ENCODE measurements around the gene FCAR. TPM values are rescaled to one million over a fixed set of nuclear protein-coding genes. Genes with fewer than 3 reads are reported as not detected.

FCAR gene
- total RNA-seq, 1 donor: not detected

- TF ChIP-seq, protein P1, sequence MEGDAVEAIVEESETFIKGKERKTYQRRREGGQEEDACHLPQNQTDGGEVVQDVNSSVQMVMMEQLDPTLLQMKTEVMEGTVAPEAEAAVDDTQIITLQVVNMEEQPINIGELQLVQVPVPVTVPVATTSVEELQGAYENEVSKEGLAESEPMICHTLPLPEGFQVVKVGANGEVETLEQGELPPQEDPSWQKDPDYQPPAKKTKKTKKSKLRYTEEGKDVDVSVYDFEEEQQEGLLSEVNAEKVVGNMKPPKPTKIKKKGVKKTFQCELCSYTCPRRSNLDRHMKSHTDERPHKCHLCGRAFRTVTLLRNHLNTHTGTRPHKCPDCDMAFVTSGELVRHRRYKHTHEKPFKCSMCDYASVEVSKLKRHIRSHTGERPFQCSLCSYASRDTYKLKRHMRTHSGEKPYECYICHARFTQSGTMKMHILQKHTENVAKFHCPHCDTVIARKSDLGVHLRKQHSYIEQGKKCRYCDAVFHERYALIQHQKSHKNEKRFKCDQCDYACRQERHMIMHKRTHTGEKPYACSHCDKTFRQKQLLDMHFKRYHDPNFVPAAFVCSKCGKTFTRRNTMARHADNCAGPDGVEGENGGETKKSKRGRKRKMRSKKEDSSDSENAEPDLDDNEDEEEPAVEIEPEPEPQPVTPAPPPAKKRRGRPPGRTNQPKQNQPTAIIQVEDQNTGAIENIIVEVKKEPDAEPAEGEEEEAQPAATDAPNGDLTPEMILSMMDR (IDR thresholded peaks at IDR 0.05; ENCODE audit: insufficient read depth, low read length): no peak
- H3K4me3 ChIP-seq (ENCODE audit: low read depth, low read length): no peak overlapping the region
- DNase-seq (ENCODE audit: low read depth): no peak
These were observed 2.3 kb upstream of the FCAR start for GRCh38 chr19:54871696-54872095.

- H3K4me3 ChIP-seq (ENCODE audit: low read depth, low read length): no peak overlapping the region
- TF ChIP-seq, protein P1 (IDR thresholded peaks at IDR 0.05; ENCODE audit: insufficient read depth, low read length): no peak
- no peak for DNase-seq (ENCODE audit: low read depth)
These were observed 1.5 kb downstream of the FCAR start for GRCh38 chr19:54875506-54875905.

- DNase-seq (ENCODE audit: low read depth): no peak
- no peak overlapping the region for H3K4me3 ChIP-seq (ENCODE audit: low read depth, low read length)
- TF ChIP-seq, protein P1 (IDR thresholded peaks at IDR 0.05; ENCODE audit: insufficient read depth, low read length): no peak
These were observed 3.4 kb downstream of the FCAR start for GRCh38 chr19:54877471-54877870.

- H3K4me3 ChIP-seq (ENCODE audit: low read depth, low read length): no peak overlapping the region
- TF ChIP-seq, protein P1 (IDR thresholded peaks at IDR 0.05; ENCODE audit: insufficient read depth, low read length): no peak
- DNase-seq (ENCODE audit: low read depth): no peak
These were observed 7.8 kb downstream of the FCAR start for GRCh38 chr19:54881884-54882283.

DNA sequence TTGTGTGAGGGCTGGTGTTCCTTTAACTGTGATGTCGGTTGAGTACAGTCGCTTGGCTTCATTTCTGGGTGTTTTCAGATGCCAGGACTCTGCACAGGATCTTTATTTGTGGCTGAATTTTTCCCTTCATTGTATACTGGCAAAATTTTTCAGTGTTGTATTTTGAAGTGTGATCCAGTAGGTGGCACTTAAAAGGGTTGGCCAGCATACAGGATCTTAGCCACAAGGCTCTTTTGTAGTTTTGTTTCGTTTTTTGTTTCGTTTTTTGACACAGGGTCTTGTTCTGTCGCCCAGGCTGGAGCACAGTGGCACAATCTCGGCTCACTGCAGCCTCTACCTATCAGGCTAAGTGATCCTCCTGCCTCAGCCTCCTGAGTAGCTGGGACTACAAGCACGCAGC, 8.7 kb downstream of the FCAR start:
- TF ChIP-seq, protein P1 (IDR thresholded peaks at IDR 0.05; ENCODE audit: insufficient read depth, low read length): no peak
- H3K4me3 ChIP-seq (ENCODE audit: low read depth, low read length): no peak overlapping the region
- DNase-seq (ENCODE audit: low read depth): no peak

- TF ChIP-seq, protein P1 (IDR thresholded peaks at IDR 0.05; ENCODE audit: insufficient read depth, low read length): no peak
- no peak for DNase-seq (ENCODE audit: low read depth)
- no peak overlapping the region for H3K4me3 ChIP-seq (ENCODE audit: low read depth, low read length)
These were observed 9.2 kb downstream of the FCAR start for GRCh38 chr19:54883228-54883627.

- no peak for DNase-seq (ENCODE audit: low read depth)
- H3K4me3 ChIP-seq (ENCODE audit: low read depth, low read length): no peak overlapping the region
- TF ChIP-seq, protein P1 (IDR thresholded peaks at IDR 0.05; ENCODE audit: insufficient read depth, low read length): no peak
These were observed 14.2 kb downstream of the FCAR start for GRCh38 chr19:54888239-54888638.
